NB4 (cell line): ENCODE results near the gene KCTD13.

Experiments
- CTCF ChIP-seq: IDR thresholded peaks from one replicate; pipeline ENCODE4 v1.5.1; 2012; ENCODE audit warnings: low read depth, low read length
- MAX ChIP-seq: IDR thresholded peaks from 2 replicates; pipeline ENCODE4 v1.6.1; 2011; ENCODE audit warnings: low read depth, low read length
- MYC ChIP-seq: IDR thresholded peaks from 2 replicates; pipeline ENCODE4 v1.6.1; 2011; ENCODE audit warnings: low read depth, low read length

- no peak for TF ChIP-seq CTCF
- no peak; the same call in 1 of the 2 replicates for TF ChIP-seq MAX
- no peak; the same call in 1 of the 2 replicates for TF ChIP-seq MYC
These were observed 25.7 kb downstream of the KCTD13 start, which contains the start of gene ASPHD1 for GRCh38 chr16:29900102-29900887.
